Measurements from ENCODE around the gene MAPK4.

Gene MAPK4

DNA sequence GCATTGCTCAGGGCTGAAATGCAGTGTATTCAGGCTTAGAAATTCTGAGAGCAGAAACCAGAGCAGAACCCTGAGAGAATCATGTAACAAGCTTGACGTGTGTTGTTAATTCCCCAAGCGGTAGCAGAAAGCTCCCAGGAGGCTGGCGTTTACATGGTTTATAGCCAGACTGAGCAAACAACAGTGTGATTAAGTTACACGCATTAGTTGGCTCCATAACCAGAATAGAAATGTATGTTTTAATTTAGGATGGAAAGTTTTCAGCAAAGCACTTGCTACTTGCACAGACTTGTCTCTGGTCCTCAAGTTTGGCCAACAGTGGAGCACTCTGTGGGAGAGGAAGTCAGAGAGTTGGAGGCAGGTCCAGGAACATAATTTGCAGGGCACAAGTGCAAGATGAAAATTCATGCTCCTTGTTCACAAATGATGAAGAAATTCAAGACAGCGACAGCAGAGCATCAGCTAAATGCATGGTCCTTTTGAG, 69.3 kb downstream of the MAPK4 start (continued):
- TF ChIP-seq, protein P1, sequence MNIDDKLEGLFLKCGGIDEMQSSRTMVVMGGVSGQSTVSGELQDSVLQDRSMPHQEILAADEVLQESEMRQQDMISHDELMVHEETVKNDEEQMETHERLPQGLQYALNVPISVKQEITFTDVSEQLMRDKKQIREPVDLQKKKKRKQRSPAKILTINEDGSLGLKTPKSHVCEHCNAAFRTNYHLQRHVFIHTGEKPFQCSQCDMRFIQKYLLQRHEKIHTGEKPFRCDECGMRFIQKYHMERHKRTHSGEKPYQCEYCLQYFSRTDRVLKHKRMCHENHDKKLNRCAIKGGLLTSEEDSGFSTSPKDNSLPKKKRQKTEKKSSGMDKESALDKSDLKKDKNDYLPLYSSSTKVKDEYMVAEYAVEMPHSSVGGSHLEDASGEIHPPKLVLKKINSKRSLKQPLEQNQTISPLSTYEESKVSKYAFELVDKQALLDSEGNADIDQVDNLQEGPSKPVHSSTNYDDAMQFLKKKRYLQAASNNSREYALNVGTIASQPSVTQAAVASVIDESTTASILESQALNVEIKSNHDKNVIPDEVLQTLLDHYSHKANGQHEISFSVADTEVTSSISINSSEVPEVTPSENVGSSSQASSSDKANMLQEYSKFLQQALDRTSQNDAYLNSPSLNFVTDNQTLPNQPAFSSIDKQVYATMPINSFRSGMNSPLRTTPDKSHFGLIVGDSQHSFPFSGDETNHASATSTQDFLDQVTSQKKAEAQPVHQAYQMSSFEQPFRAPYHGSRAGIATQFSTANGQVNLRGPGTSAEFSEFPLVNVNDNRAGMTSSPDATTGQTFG (tag by site-specific recombination; IDR thresholded peaks at IDR 0.05; ENCODE audit: borderline replicate concordance), result no peak
- TF ChIP-seq ZNF623 (tag by site-specific recombination; IDR thresholded peaks at IDR 0.05) (no peak), ZBTB6 (tag by site-specific recombination; IDR thresholded peaks at IDR 0.05) (peak; percentile 97), ZFHX2 (tag by site-specific recombination; conservative IDR thresholded peaks at IDR 0.05) (no peak), ZNF76 (tag by site-specific recombination; IDR thresholded peaks at IDR 0.05; ENCODE audit: borderline replicate concordance, low read depth) (peak; percentile 63), ZNF48 (tag by site-specific recombination; IDR thresholded peaks at IDR 0.05) (no peak), YY2 (tag by site-specific recombination; IDR thresholded peaks at IDR 0.05) (no peak), ZNF184 (tag by site-specific recombination; IDR thresholded peaks at IDR 0.05) (peak; percentile 92), ZNF843 (tag by site-specific recombination; IDR thresholded peaks at IDR 0.05) (peak; percentile 99), ZNF664 (tag by site-specific recombination; IDR thresholded peaks at IDR 0.05) (peak; percentile 99), ZNF423 (tag by site-specific recombination; IDR thresholded peaks at IDR 0.05) (peak; percentile 96), GLIS2 (tag by site-specific recombination; IDR thresholded peaks at IDR 0.05) (peak; percentile 69), WT1 (tag by site-specific recombination; IDR thresholded peaks at IDR 0.05) (peak; percentile 93), SP7 (tag by site-specific recombination; IDR thresholded peaks at IDR 0.05) (peak; percentile 95), ZBTB11 (tag by site-specific recombination; conservative IDR thresholded peaks at IDR 0.05; ENCODE audit: low read depth) (peak; percentile 58), ZSCAN23 (tag by site-specific recombination; IDR thresholded peaks at IDR 0.05) (peak; percentile 22; the same call in 1 of the 2 replicates), ZNF660 (tag by site-specific recombination; IDR thresholded peaks at IDR 0.05) (peak; percentile 93), ZNF274 (IDR thresholded peaks at IDR 0.05; ENCODE audit: low read length) (no peak), ZNF274 (tag by site-specific recombination; IDR thresholded peaks at IDR 0.05; ENCODE audit: borderline replicate concordance) (no peak), ZNF157 (tag by site-specific recombination; IDR thresholded peaks at IDR 0.05) (no peak), ZSCAN30 (tag by site-specific recombination; IDR thresholded peaks at IDR 0.05) (peak; percentile 100), ZNF121 (tag by site-specific recombination; IDR thresholded peaks at IDR 0.05) (peak; percentile 85; the same call in 1 of the 2 replicates), ZNF2 (tag by site-specific recombination; IDR thresholded peaks at IDR 0.05) (peak; percentile 72), ZBTB17 (tag by site-specific recombination; IDR thresholded peaks at IDR 0.05) (peak; percentile 89), BCL11B (tag by site-specific recombination; IDR thresholded peaks at IDR 0.05; ENCODE audit: low read depth) (no peak), ZNF776 (tag by site-specific recombination; IDR thresholded peaks at IDR 0.05; ENCODE audit: borderline replicate concordance) (no peak), ZNF600 (tag by site-specific recombination; IDR thresholded peaks at IDR 0.05) (peak; percentile 99)
- TF ChIP-seq, protein P2, sequence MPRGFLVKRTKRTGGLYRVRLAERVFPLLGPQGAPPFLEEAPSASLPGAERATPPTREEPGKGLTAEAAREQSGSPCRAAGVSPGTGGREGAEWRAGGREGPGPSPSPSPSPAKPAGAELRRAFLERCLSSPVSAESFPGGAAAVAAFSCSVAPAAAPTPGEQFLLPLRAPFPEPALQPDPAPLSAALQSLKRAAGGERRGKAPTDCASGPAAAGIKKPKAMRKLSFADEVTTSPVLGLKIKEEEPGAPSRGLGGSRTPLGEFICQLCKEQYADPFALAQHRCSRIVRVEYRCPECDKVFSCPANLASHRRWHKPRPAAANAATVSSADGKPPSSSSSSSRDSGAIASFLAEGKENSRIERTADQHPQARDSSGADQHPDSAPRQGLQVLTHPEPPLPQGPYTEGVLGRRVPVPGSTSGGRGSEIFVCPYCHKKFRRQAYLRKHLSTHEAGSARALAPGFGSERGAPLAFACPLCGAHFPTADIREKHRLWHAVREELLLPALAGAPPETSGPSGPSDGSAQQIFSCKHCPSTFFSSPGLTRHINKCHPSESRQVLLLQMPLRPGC (tag by site-specific recombination; IDR thresholded peaks at IDR 0.05), result peak; percentile 96
- TF ChIP-seq, protein P3, sequence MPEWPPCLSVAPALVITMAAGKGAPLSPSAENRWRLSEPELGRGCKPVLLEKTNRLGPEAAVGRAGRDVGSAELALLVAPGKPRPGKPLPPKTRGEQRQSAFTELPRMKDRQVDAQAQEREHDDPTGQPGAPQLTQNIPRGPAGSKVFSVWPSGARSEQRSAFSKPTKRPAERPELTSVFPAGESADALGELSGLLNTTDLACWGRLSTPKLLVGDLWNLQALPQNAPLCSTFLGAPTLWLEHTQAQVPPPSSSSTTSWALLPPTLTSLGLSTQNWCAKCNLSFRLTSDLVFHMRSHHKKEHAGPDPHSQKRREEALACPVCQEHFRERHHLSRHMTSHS (tag by site-specific recombination; IDR thresholded peaks at IDR 0.05), result peak; percentile 76
- TF ChIP-seq, protein P4, sequence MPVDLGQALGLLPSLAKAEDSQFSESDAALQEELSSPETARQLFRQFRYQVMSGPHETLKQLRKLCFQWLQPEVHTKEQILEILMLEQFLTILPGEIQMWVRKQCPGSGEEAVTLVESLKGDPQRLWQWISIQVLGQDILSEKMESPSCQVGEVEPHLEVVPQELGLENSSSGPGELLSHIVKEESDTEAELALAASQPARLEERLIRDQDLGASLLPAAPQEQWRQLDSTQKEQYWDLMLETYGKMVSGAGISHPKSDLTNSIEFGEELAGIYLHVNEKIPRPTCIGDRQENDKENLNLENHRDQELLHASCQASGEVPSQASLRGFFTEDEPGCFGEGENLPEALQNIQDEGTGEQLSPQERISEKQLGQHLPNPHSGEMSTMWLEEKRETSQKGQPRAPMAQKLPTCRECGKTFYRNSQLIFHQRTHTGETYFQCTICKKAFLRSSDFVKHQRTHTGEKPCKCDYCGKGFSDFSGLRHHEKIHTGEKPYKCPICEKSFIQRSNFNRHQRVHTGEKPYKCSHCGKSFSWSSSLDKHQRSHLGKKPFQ (tag by site-specific recombination; IDR thresholded peaks at IDR 0.05), result peak; percentile 89
- TF ChIP-seq, protein P5, sequence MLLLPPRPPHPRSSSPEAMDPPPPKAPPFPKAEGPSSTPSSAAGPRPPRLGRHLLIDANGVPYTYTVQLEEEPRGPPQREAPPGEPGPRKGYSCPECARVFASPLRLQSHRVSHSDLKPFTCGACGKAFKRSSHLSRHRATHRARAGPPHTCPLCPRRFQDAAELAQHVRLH (tag by site-specific recombination; IDR thresholded peaks at IDR 0.05), result peak; percentile 97

Measured in HEK293 (cell line).